Upper lobe of right lung (tissue), 1 donor: ENCODE data around the gene SLC16A4. TPM values are rescaled to one million over a fixed set of nuclear protein-coding genes. Genes with fewer than 3 reads are reported as not detected.

Experiments
- ATAC-seq: fragments of 200-7000 bp; cut with Tn5 transposase; one replicate; pipeline ENCODE4 v1.9.1; 2020; ENCODE audit warnings: mild to moderate bottlenecking, moderate library complexity
- DNase-seq: peaks from one replicate; pipeline ENCODE4 v3.0.0-alpha.2; 2020
- H3K27ac ChIP-seq: fragments of 200-600 bp; one replicate; pipeline ENCODE4 v1.8.0; 2022
- H3K27me3 ChIP-seq: fragments of 200-600 bp; one replicate; pipeline ENCODE4 v1.8.0; 2022; ENCODE audit warnings: mild to moderate bottlenecking
- H3K36me3 ChIP-seq: fragments of 200-600 bp; one replicate; pipeline ENCODE4 v1.8.0; 2022
- H3K4me1 ChIP-seq: fragments of 200-600 bp; one replicate; pipeline ENCODE4 v1.8.0; 2022
- H3K4me3 ChIP-seq: fragments of 200-600 bp; one replicate; pipeline ENCODE4 v1.8.0; 2022; ENCODE audit warnings: mild to moderate bottlenecking
- H3K9me3 ChIP-seq: fragments of 200-600 bp; one replicate; pipeline ENCODE4 v1.8.0; 2022
- CTCF ChIP-seq: fragments of 200-600 bp; IDR thresholded peaks from one replicate; pipeline ENCODE4 v1.8.0; 2022; ENCODE audit warnings: antibody characterized with exemption
- intact Hi-C: fragments of 100-400 bp; cut with DNase I; formaldehyde crosslinking; loops from one replicate; pipeline ENCODE4 v1.11.0; 2022
- total RNA-seq: library from RNA; stranded (reverse); fragmentation: NEBNext Ultra II Directional; extraction: Animal tissue kit (Norgen Biotek cat#: 25700); gene quantifications from one replicate; pipeline ENCODE4 v1.2.1, GENCODE V29; 2021
- donor health status: DM: no; HTN: yes; CAD: no; lungs with severe emphysema.

SLC16A4 gene
- total RNA-seq, 1 donor from 2014 or later = 15.9 TPM

- Histone ChIP-seq H3K36me3 (peaks cover 46% of the 10 kb centered on the region), H3K4me1 (peaks cover 70% of the 10 kb centered on the region), H3K9me3 (no peaks in the 10 kb centered on the region), H3K4me3 (peak overlapping the region; percentile 3), H3K27ac (no peak overlapping the region), H3K27me3 (no peaks in the 10 kb centered on the region)
- DNase-seq (no peak), ATAC-seq (no peak)
- intact Hi-C loops = no loop called here
- no peak for TF ChIP-seq CTCF
Observed at GRCh38 chr1:110341872-110342331, 48.9 kb downstream of the SLC16A4 start.

DNA sequence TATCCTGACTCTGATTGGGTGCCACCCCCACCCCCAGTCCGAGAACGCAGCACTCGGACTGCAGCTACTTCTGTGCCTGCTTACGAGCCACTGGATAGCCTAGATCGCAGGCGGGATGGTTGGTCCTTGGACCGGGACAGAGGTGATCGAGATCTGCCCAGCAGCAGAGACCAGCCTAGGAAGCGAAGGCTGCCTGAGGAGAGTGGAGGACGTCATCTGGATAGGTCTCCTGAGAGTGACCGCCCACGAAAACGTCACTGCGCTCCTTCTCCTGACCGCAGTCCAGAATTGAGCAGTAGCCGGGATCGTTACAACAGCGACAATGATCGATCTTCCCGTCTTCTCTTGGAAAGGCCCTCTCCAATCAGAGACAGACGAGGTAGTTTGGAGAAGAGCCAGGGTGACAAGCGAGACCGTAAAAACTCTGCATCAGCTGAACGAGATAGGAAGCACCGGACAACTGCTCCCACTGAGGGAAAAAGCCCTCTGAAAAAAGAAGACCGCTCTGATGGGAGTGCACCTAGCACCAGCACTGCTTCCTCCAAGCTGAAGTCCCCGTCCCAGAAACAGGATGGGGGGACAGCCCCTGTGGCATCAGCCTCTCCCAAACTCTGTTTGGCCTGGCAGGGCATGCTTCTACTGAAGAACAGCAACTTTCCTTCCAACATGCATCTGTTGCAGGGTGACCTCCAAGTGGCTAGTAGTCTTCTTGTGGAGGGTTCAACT lies 49.5 kb downstream of the SLC16A4 start:
- no peak overlapping the region for H3K27ac ChIP-seq
- no peaks in the 10 kb centered on the region for H3K9me3 ChIP-seq
- intact Hi-C loops = no loop called here
- ATAC-seq (no peak), DNase-seq (no peak)
- peaks cover 72% of the 10 kb centered on the region for H3K4me1 ChIP-seq
- no peak overlapping the region for H3K4me3 ChIP-seq
- TF ChIP-seq CTCF = no peak
- H3K27me3 ChIP-seq = no peaks in the 10 kb centered on the region
- H3K36me3 ChIP-seq = peaks cover 41% of the 10 kb centered on the region

- ATAC-seq (no peak), DNase-seq (peak; percentile 65)
- intact Hi-C loops = no loop called here
- Histone ChIP-seq H3K9me3 (no peaks in the 10 kb centered on the region), H3K27me3 (no peaks in the 10 kb centered on the region), H3K4me3 (peak overlapping the region; percentile 94), H3K27ac (peak overlapping the region; percentile 97), H3K4me1 (peaks cover 61% of the 10 kb centered on the region), H3K36me3 (peaks cover 39% of the 10 kb centered on the region)
- no peak for TF ChIP-seq CTCF
Observed at GRCh38 chr1:110340207-110340468, 50.7 kb downstream of the SLC16A4 start.

DNA sequence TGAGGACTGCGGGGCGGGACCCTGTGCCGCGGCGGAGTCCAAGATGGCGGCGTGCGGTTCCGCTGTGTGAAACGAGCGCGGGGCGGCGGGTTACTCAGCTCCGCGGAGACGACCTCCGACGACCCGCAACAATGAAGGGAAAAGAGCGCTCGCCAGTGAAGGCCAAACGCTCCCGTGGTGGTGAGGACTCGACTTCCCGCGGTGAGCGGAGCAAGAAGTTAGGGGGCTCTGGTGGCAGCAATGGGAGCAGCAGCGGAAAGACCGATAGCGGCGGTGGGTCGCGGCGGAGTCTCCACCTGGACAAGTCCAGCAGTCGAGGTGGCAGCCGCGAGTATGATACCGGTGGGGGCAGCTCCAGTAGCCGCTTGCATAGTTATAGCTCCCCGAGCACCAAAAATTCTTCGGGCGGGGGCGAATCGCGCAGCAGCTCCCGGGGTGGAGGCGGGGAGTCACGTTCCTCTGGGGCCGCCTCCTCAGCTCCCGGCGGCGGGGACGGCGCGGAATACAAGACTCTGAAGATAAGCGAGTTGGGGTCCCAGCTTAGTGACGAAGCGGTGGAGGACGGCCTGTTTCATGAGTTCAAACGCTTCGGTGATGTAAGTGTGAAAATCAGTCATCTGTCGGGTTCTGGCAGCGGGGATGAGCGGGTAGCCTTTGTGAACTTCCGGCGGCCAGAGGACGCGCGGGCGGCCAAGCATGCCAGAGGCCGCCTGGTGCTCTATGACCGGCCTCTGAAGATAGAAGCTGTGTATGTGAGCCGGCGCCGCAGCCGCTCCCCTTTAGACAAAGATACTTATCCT lies 51.2 kb downstream of the SLC16A4 start:
- intact Hi-C loops = no loop called here
- DNase-seq = peak; percentile 81
- Histone ChIP-seq H3K4me1 (peaks cover 55% of the 10 kb centered on the region), H3K4me3 (peak overlapping the region; percentile 94), H3K36me3 (peaks cover 39% of the 10 kb centered on the region), H3K9me3 (no peaks in the 10 kb centered on the region), H3K27me3 (no peaks in the 10 kb centered on the region), H3K27ac (peak overlapping the region; percentile 97)
- ATAC-seq = peak; percentile 0
- TF ChIP-seq CTCF = peak; percentile 29

DNA sequence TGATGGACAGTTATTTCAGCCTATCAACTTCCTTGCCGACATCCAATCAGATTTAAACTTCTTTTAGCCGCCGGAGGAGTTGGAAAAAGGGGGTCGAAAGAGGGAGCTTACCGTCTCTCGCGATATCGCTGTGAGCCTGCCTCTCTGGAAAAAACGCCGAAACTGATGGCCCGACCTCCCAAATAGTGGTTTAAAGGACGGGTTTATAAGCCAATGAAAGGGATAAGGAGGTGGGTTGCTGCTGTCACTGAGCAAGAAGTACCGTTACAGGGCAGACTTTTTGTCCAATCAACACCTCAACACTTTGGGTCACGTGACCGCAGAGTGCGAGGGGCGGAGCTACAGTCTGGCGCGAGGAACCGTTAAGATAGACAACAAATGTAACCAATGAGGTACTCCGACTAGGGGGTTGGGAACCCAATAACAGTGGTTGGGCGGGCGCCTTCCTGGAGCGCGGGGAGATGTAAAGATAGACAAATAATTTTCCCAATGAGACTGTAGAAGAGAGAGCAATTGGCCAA lies 51.9 kb downstream of the SLC16A4 start, which contains the start of gene RBM15:
RBM15 (plus strand) TSS at position 492 of the 521 bp plus-strand sequence; CDS start at position 521, 29 bp downstream.
- no peaks in the 10 kb centered on the region for H3K27me3 ChIP-seq
- intact Hi-C loops = no loop called here
- peaks cover 49% of the 10 kb centered on the region for H3K4me1 ChIP-seq
- peak within 1 kb of the TSS; percentile 94 for H3K4me3 ChIP-seq
- no peaks in the 10 kb centered on the region for H3K9me3 ChIP-seq
- ATAC-seq (peak; percentile 89), DNase-seq (peak; percentile 98)
- H3K27ac ChIP-seq = peak within 1 kb of the TSS; percentile 97
- H3K36me3 ChIP-seq = peaks cover 34% of the 10 kb centered on the region
- no peak for TF ChIP-seq CTCF
